Activated T-cell treated with anti-CD3 and anti-CD28 coated beads, Interleukin-2, amount 50 U/mL, for 48 hours (primary cell): ENCODE results near the gene PDZRN3.
A peak's percentile ranks its signal among the peaks of the same experiment; 100 is the strongest.

Experiments used
- DNase-seq, 2 experiments: peaks; one replicate each; pipeline ENCODE4 v3.0.0-alpha.2; 2020

Gene PDZRN3

GRCh38 chr3:73511571-73512525 lies 112.9 kb downstream of the PDZRN3 start:
- no peak for DNase-seq

GRCh38 chr3:73510784-73511183 lies 114.0 kb downstream of the PDZRN3 start:
- DNase-seq: no peak

GRCh38 chr3:73510334-73510733 lies 114.4 kb downstream of the PDZRN3 start:
- no peak for DNase-seq

GRCh38 chr3:73509816-73510215 lies 114.9 kb downstream of the PDZRN3 start:
- DNase-seq: no peak

GRCh38 chr3:73509066-73509465 lies 115.7 kb downstream of the PDZRN3 start:
- no peak for DNase-seq

- peak in 1 of 2 experiments; percentile 21 for DNase-seq
Observed at GRCh38 chr3:73508330-73508954, 116.3 kb downstream of the PDZRN3 start.

GRCh38 chr3:73504852-73505251 lies 119.9 kb downstream of the PDZRN3 start:
- DNase-seq: no peak

GRCh38 chr3:73504239-73504638 lies 120.5 kb downstream of the PDZRN3 start:
- DNase-seq: no peak

- DNase-seq: no peak
Observed at GRCh38 chr3:73503781-73504180, 121.0 kb downstream of the PDZRN3 start.

GRCh38 chr3:73502609-73503583 lies 121.8 kb downstream of the PDZRN3 start:
- DNase-seq: peak; percentile 40 to 61

GRCh38 chr3:73500321-73500720 lies 124.4 kb downstream of the PDZRN3 start:
- DNase-seq: no peak

GRCh38 chr3:73499787-73500186 lies 125.0 kb downstream of the PDZRN3 start:
- no peak for DNase-seq

GRCh38 chr3:73498764-73499622 lies 125.7 kb downstream of the PDZRN3 start:
- peak in 1 of 2 experiments; percentile 23 for DNase-seq

- no peak for DNase-seq
Observed at GRCh38 chr3:73497646-73498406, 126.9 kb downstream of the PDZRN3 start.

- no peak for DNase-seq
Observed at GRCh38 chr3:73493543-73494308, 131.0 kb downstream of the PDZRN3 start.

- no peak for DNase-seq
Observed at GRCh38 chr3:73492186-73492585, 132.6 kb downstream of the PDZRN3 start.

- no peak for DNase-seq
Observed at GRCh38 chr3:73491287-73491662, 133.5 kb downstream of the PDZRN3 start.

- no peak for DNase-seq
Observed at GRCh38 chr3:73490453-73491286, 134.1 kb downstream of the PDZRN3 start.

GRCh38 chr3:73485877-73486330 lies 138.8 kb downstream of the PDZRN3 start:
- no peak for DNase-seq
